GM12878 (cell line): ENCODE results near the gene GALNT18. TPM values are rescaled to one million over a fixed set of nuclear protein-coding genes. Genes with fewer than 3 reads are reported as not detected.

ENCODE experiments used
- ATAC-seq: fragments of 200-7000 bp; cut with Tn5 transposase; 3 replicates; pipeline ENCODE4 v1.9.1; 2020; ENCODE audit warnings: mild to moderate bottlenecking, moderate library complexity
- BruUV-seq: library from RNA; stranded (reverse); fragments of 400-500 nt; replicated peaks from 2 replicates; lab custom pipeline; 2021; lab: Mats Ljungman, UMichigan
- CTCF ChIA-PET: fragments of 300-600 bp; sonication (Branson Sonifier 250); formaldehyde crosslinking; extraction: SDS; loops from one replicate; lab custom pipeline; 2021; ENCODE audit warnings: inconsistent platforms; lab: Yijun Ruan, JAX
- POLR2A ChIA-PET: fragments of 350-600 bp; formaldehyde crosslinking; extraction: SDS; loops from one replicate; lab custom pipeline; 2021; ENCODE audit warnings: inconsistent platforms; lab: Charles Lee
- RAD21 ChIA-PET: fragments of 300-600 bp; sonication (Branson Sonifier 250); formaldehyde crosslinking; loops from one replicate; lab custom pipeline; 2023; ENCODE audit warnings: antibody characterized with exemption; ENCODE audit not compliant: unreplicated experiment; lab: Charles Lee
- SMC1A ChIA-PET: fragments of 300-600 bp; sonication (Branson Sonifier 250); formaldehyde crosslinking; loops from one replicate; lab custom pipeline; 2023; ENCODE audit not compliant: unreplicated experiment, uncharacterized antibody; lab: Charles Lee
- DNase-seq: peaks from one replicate; pipeline ENCODE4 v3.0.0-alpha.2; 2011; ENCODE audit warnings: low read depth, low spot score
- FAIRE-seq: peaks from 3 replicates; lab custom pipeline; 2011; peaks lifted over from hg19 to GRCh38; lab: Jason Lieb, UNC
- H2AFZ ChIP-seq: 2 replicates; pipeline ENCODE4 v1.6.0; 2011; ENCODE audit warnings: low read depth, low read length, control low read depth; ENCODE audit not compliant: control insufficient read depth
- H3K27ac ChIP-seq: 2 replicates; pipeline ENCODE4 v1.5.1; 2011; ENCODE audit warnings: control low read depth; ENCODE audit not compliant: control insufficient read depth, insufficient read depth
- H3K27me3 ChIP-seq, 2 experiments: replicated peaks in 1 of 2; 2 replicates each; pipeline versions ENCODE4 v1.6.0 to v1.6.1; 2011; ENCODE audit warnings: low read length in 1 of 2; ENCODE audit not compliant: control insufficient read depth in 2 of 2, insufficient read depth in 2 of 2
- H3K36me3 ChIP-seq, 2 experiments: 2 replicates each; pipeline ENCODE4 v1.5.1; 2011; ENCODE audit warnings: low read length in 1 of 2; ENCODE audit not compliant: control insufficient read depth in 2 of 2, insufficient read depth in 2 of 2
- H3K4me1 ChIP-seq: 2 replicates; pipeline ENCODE4 v1.6.1; 2011; ENCODE audit warnings: mild to moderate bottlenecking, low read length, moderate library complexity, mixed read lengths; ENCODE audit not compliant: control insufficient read depth, insufficient read depth
- H3K4me2 ChIP-seq: 2 replicates; pipeline ENCODE4 v1.6.0; 2011; ENCODE audit warnings: control low read depth; ENCODE audit not compliant: control insufficient read depth, insufficient read depth
- H3K4me3 ChIP-seq: fragments of 200-600 bp; sonication (generic); 2 replicates; pipeline ENCODE4 v1.5.1; 2016
- H3K79me2 ChIP-seq: 2 replicates; pipeline ENCODE4 v1.6.0; 2011; ENCODE audit warnings: low read length; ENCODE audit not compliant: control insufficient read depth, insufficient read depth
- H3K9ac ChIP-seq: 2 replicates; pipeline ENCODE4 v1.8.0; 2011; ENCODE audit warnings: low read length, control low read depth, mixed read lengths; ENCODE audit not compliant: control insufficient read depth, insufficient read depth
- H3K9me3 ChIP-seq: replicated peaks from 3 replicates; pipeline ENCODE4 v1.5.1; 2011; ENCODE audit warnings: mild to moderate bottlenecking, low read length; ENCODE audit not compliant: control insufficient read depth, insufficient read depth
- H4K20me1 ChIP-seq: 2 replicates; pipeline ENCODE4 v1.6.0; 2011; ENCODE audit not compliant: control insufficient read depth, insufficient read depth
- CREB1 ChIP-seq: IDR thresholded peaks from 2 replicates; pipeline ENCODE4 v1.6.1; 2012; ENCODE audit warnings: low read depth, mild to moderate bottlenecking, inconsistent platforms
- EZH2 ChIP-seq: IDR thresholded peaks from 2 replicates; pipeline ENCODE4 v1.6.1; 2012; ENCODE audit warnings: low read depth, mild to moderate bottlenecking, control low read depth, inconsistent platforms, low read length, borderline replicate concordance; ENCODE audit not compliant: control insufficient read depth
- IKZF1 ChIP-seq: fragments of 450-650 bp; conservative IDR thresholded peaks from 2 replicates; pipeline ENCODE4 v1.6.1; 2017; ENCODE audit warnings: antibody characterized with exemption, mild to moderate bottlenecking
- JUND ChIP-seq: IDR thresholded peaks from 2 replicates; pipeline ENCODE4 v1.6.1; 2012; ENCODE audit warnings: low read depth, mild to moderate bottlenecking, low read length, improper control_type of control experiment, moderate library complexity
- MTA2 ChIP-seq: fragments of 450-650 bp; IDR thresholded peaks from 2 replicates; pipeline ENCODE4 v1.6.1; 2016; ENCODE audit warnings: low read depth, mild to moderate bottlenecking, moderate library complexity
- NFXL1 ChIP-seq: fragments of 450-650 bp; IDR thresholded peaks from 2 replicates; pipeline ENCODE4 v1.6.1; 2017; ENCODE audit warnings: antibody characterized with exemption, mild to moderate bottlenecking, borderline replicate concordance
- SKIL ChIP-seq: fragments of 450-650 bp; IDR thresholded peaks from 2 replicates; pipeline ENCODE4 v1.6.1; 2017; ENCODE audit warnings: mild to moderate bottlenecking, low read depth, inconsistent platforms; ENCODE audit not compliant: poor library complexity, severe bottlenecking
- WGBS: methylation state at CpG from one replicate; pipeline ENCODE4 v1.1.6; 2016; ENCODE audit warnings: low lambda C conversion rate; ENCODE audit not compliant: insufficient replicate concordance, insufficient coverage; ENCODE audit errors: missing lambda C conversion rate; 5-methylcytosine and 5-hydroxymethylcytosine counted together
- in situ Hi-C: fragments of 300-500 bp; cut with MboI; formaldehyde crosslinking; loops from 9 replicates; pipeline ENCODE4 v1.14.3; 2018; ENCODE audit warnings: mixed read lengths
- intact Hi-C: fragments of 100-400 bp; cut with micrococcal nuclease; formaldehyde crosslinking; loops from one replicate; pipeline ENCODE4 v1.14.2; 2022; ENCODE audit not compliant: unreplicated experiment
- polyA plus RNA-seq, 11 experiments: library from polyadenylated mRNA; depleted of rRNA in 4 of 11; unstranded in 6 of 11; stranded (reverse) in 5 of 11; fragments of >200 nt; fragmentation: Nextera tagmentation in 4 of 11; fragmentation: Illumina TruSeq in 1 of 11; extraction: Ambion mirVana in 4 of 11; extraction: Trizol in 1 of 11; gene quantifications; 1 replicate in 1 of 11; 2 replicates in 10 of 11; pipeline versions ENCODE4 v1.2.1 to v1.2.3, GENCODE V29; 2011 to 2016; ENCODE audit warnings: inconsistent platforms in 2 of 11, missing spikeins in 2 of 11, low read depth in 1 of 11
- total RNA-seq, 4 experiments: library from RNA; depleted of rRNA in 3 of 4; stranded (reverse); fragments of >200 nt in 3 of 4; fragmentation: Illumina TruSeq in 1 of 4; extraction: Trizol in 1 of 4; gene quantifications; 2 replicates each; pipeline versions ENCODE4 v1.2.1 to v1.2.3, GENCODE V29; 2013 to 2021

GALNT18 gene
- total and polyA plus RNA-seq, 10 of the 15 experiments (the other 5 are each of a cell fraction or from before 2014, with no cell fraction given), result 1.2 to 14.2 (median 6.3) TPM

GRCh38 chr11:11281626-11282025 lies 340.2 kb downstream of the GALNT18 start:
- no peaks in the 10 kb centered on the region for H3K4me1 ChIP-seq
- no TSS peak for BruUV-seq
- no peak for FAIRE-seq
- no peak for DNase-seq
- no peaks in the 10 kb centered on the region for H3K79me2 ChIP-seq
- no peak overlapping the region for H3K4me3 ChIP-seq
- ATAC-seq, result no peak
- in situ Hi-C loops, result no loop called here
- SMC1A ChIA-PET, result interaction anchor here (0.6 to 1.2 kb wide), 2 partner anchors 49 to 380 kb away, joined by 3 read pairs; no protein-coding TSS in a partner anchor
- no peak for TF ChIP-seq EZH2
- TF ChIP-seq JUND, result no peak
- no peak for TF ChIP-seq NFXL1
- no peak for TF ChIP-seq IKZF1
- no peak for TF ChIP-seq MTA2
- no peak for TF ChIP-seq SKIL
- no peak for TF ChIP-seq CREB1
- WGBS, result 88% methylated on average over 5 of the region's 5 CpGs
- 0 out of 4 replicates have a peak, but pooled peaks cover 0 to 1% of the 10 kb centered on the region in 2 experiments for H3K36me3 ChIP-seq
- H3K27ac ChIP-seq, result no peak overlapping the region
- POLR2A ChIA-PET, result no interaction called here
- no peaks in the 10 kb centered on the region for H3K27me3 ChIP-seq
- no peaks in the 10 kb centered on the region for H3K9me3 ChIP-seq
- CTCF ChIA-PET, result interaction anchor here (1.2 kb wide), 1 partner anchor 8 kb away, joined by 3 read pairs; no protein-coding TSS in a partner anchor
- H2AFZ ChIP-seq, result no peak overlapping the region
- no peak overlapping the region for H3K9ac ChIP-seq
- H4K20me1 ChIP-seq, result no peaks in the 10 kb centered on the region
- H3K4me2 ChIP-seq, result no peak overlapping the region
- RAD21 ChIA-PET, result no interaction called here
- intact Hi-C loops, result no loop called here
